HCT116 (cell line): Measurements from ENCODE around the gene LSM10.

Experiments
- ATF3 ChIP-seq: IDR thresholded peaks from 2 replicates; pipeline ENCODE4 v1.6.1; 2012
- CEBPB ChIP-seq: IDR thresholded peaks from 2 replicates; pipeline ENCODE4 v1.6.1; 2012; ENCODE audit warnings: low read depth
- EGR1 ChIP-seq: IDR thresholded peaks from 2 replicates; pipeline ENCODE4 v1.6.1; 2012; ENCODE audit warnings: low read depth
- EZH2phosphoT487 ChIP-seq: fragments of 200-600 bp; IDR thresholded peaks from 2 replicates; pipeline ENCODE4 v1.6.1; 2018; ENCODE audit warnings: antibody characterized with exemption, borderline replicate concordance
- FOSL1 ChIP-seq: IDR thresholded peaks from 2 replicates; pipeline ENCODE4 v1.6.1; 2012; ENCODE audit warnings: low read depth
- MAX ChIP-seq: IDR thresholded peaks from 2 replicates; pipeline ENCODE4 v1.6.1; 2012
- POLR2A ChIP-seq: IDR thresholded peaks from 2 replicates; pipeline ENCODE4 v1.7.0; 2011; ENCODE audit warnings: borderline replicate concordance; ENCODE audit not compliant: insufficient read depth, insufficient read length; ENCODE audit errors: extremely low read depth
- POLR2AphosphoS5 ChIP-seq: IDR thresholded peaks from 2 replicates; pipeline ENCODE4 v1.6.1; 2011; ENCODE audit warnings: mild to moderate bottlenecking, low read depth, low read length, moderate library complexity
- RAD21 ChIP-seq: IDR thresholded peaks from 2 replicates; pipeline ENCODE4 v1.6.1; 2012; ENCODE audit warnings: low read depth, mild to moderate bottlenecking
- SIN3A ChIP-seq: IDR thresholded peaks from 2 replicates; pipeline ENCODE4 v1.6.1; 2012; ENCODE audit warnings: low read depth
- SP1 ChIP-seq: IDR thresholded peaks from 2 replicates; pipeline ENCODE4 v1.6.1; 2012; ENCODE audit warnings: low read depth
- YY1 ChIP-seq: IDR thresholded peaks from 2 replicates; pipeline ENCODE4 v1.6.1; 2011; ENCODE audit warnings: low read length, low read depth, moderate library complexity, mild to moderate bottlenecking; ENCODE audit not compliant: insufficient replicate concordance; ENCODE audit errors: extremely low read depth
- ZNF274 ChIP-seq: fragments of 200-500 bp; sonication (Bioruptor generic); IDR thresholded peaks from 2 replicates; pipeline ENCODE4 v1.6.1; 2014; ENCODE audit warnings: mild to moderate bottlenecking, low read depth, low read length, inconsistent platforms
- TF ChIP-seq, protein P1 (sequence below), 3 experiments: fragments of 200-600 bp in 1 of 3; sonication (generic) in 1 of 3; IDR thresholded peaks in 2 of 3; conservative IDR thresholded peaks in 1 of 3; 2 replicates each; pipeline ENCODE4 v1.5.1; 2012 to 2017; ENCODE audit warnings: low read depth in 2 of 3, low read length in 2 of 3, antibody characterized with exemption in 1 of 3, borderline replicate concordance in 1 of 3, control low read depth in 1 of 3, mild to moderate bottlenecking in 1 of 3, mixed read lengths in 1 of 3, mixed run types in 1 of 3, moderate library complexity in 1 of 3; ENCODE audit not compliant: insufficient read depth in 1 of 3

DNA sequence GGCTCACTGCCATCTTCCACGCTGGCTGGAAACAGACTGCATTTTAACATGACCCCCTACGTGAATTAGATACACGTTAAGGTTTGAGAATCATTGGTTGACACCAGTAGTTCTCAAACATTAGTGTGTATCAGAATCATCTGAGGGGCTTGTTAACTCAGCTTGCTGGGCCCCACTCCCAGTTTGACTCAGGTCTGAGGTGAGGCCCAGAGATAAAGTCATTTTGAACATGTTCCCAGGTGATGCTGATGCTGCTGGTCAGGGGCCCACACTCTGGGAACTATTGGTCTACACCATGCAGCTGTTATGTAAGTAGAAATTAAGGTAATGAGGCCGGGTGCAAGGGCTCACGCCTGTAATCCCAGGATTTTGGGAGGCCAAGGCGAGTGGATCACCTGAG, 1.3 kb downstream of the LSM10 start:
- TF ChIP-seq EGR1 (no peak), POLR2A (no peak), YY1 (no peak), POLR2AphosphoS5 (no peak), CEBPB (no peak), EZH2phosphoT487 (no peak), RAD21 (no peak), MAX (no peak), ATF3 (no peak), FOSL1 (no peak), ZNF274 (no peak), SP1 (no peak), SIN3A (no peak)
- TF ChIP-seq, protein P1, sequence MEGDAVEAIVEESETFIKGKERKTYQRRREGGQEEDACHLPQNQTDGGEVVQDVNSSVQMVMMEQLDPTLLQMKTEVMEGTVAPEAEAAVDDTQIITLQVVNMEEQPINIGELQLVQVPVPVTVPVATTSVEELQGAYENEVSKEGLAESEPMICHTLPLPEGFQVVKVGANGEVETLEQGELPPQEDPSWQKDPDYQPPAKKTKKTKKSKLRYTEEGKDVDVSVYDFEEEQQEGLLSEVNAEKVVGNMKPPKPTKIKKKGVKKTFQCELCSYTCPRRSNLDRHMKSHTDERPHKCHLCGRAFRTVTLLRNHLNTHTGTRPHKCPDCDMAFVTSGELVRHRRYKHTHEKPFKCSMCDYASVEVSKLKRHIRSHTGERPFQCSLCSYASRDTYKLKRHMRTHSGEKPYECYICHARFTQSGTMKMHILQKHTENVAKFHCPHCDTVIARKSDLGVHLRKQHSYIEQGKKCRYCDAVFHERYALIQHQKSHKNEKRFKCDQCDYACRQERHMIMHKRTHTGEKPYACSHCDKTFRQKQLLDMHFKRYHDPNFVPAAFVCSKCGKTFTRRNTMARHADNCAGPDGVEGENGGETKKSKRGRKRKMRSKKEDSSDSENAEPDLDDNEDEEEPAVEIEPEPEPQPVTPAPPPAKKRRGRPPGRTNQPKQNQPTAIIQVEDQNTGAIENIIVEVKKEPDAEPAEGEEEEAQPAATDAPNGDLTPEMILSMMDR (IDR thresholded peaks at IDR 0.05 in 2 of 3, conservative IDR thresholded peaks at IDR 0.05 in 1 of 3; ENCODE audit: borderline replicate concordance in 1 of 3, insufficient read depth in 1 of 3, low read depth in 2 of 3, low read length in 2 of 3): no peak
